CD4-positive, alpha-beta T cell (primary cell): ENCODE results near the gene WIZ. TPM values are rescaled to one million over a fixed set of nuclear protein-coding genes. Genes with fewer than 3 reads are reported as not detected.

ENCODE experiments used
- ATAC-seq: fragments of 200-7000 bp; cut with Tn5 transposase; one replicate; pipeline ENCODE4 v1.10.0; 2022; ENCODE audit warnings: mild to moderate bottlenecking; ENCODE audit not compliant: poor library complexity
- CTCF ChIA-PET: fragments of 350-600 bp; sonication (Branson Sonifier 250); formaldehyde crosslinking; loops from one replicate; lab custom pipeline; 2021; ENCODE audit warnings: antibody characterized with exemption, inconsistent platforms; lab: Charles Lee
- POLR2A ChIA-PET: fragments of 350-600 bp; sonication (Branson Sonifier 250); formaldehyde crosslinking; loops from one replicate; lab custom pipeline; 2021; ENCODE audit warnings: antibody characterized with exemption, inconsistent platforms; lab: Charles Lee
- DNase-seq, 14 experiments: peaks; one replicate each; pipeline ENCODE4 v3.0.0-alpha.2; 2013 to 2020; ENCODE audit warnings: mixed read lengths in 2 of 14
- H3K27ac ChIP-seq, 2 donors: one replicate each; pipeline versions ENCODE4 v1.5.1 to v1.7.0; 2013; ENCODE audit warnings: low read length in 2 of 2, low read depth in 1 of 2, mild to moderate bottlenecking in 1 of 2
- H3K27me3 ChIP-seq, 2 experiments: 1 replicate in 1 of 2; 2 replicates in 1 of 2; pipeline versions ENCODE4 v1.6.1 to v1.7.0; 2013; ENCODE audit warnings: low read length in 2 of 2, control low read depth in 1 of 2, mild to moderate bottlenecking in 1 of 2, moderate library complexity in 1 of 2; ENCODE audit not compliant: insufficient read depth in 2 of 2, control insufficient read depth in 1 of 2
- H3K36me3 ChIP-seq: one replicate; pipeline ENCODE4 v1.6.1; 2013; ENCODE audit warnings: low read length, control low read depth; ENCODE audit not compliant: insufficient read depth
- H3K4me1 ChIP-seq: one replicate; pipeline ENCODE4 v1.6.1; 2013; ENCODE audit warnings: low read length, control low read depth; ENCODE audit not compliant: insufficient read depth
- H3K4me3 ChIP-seq: one replicate; pipeline ENCODE4 v1.5.1; 2013; ENCODE audit warnings: mild to moderate bottlenecking, low read length, moderate library complexity
- H3K9me3 ChIP-seq, 2 experiments: 1 replicate in 1 of 2; 2 replicates in 1 of 2; pipeline versions ENCODE4 v1.6.1 to v1.7.0; 2013; ENCODE audit warnings: low read length in 2 of 2, mild to moderate bottlenecking in 2 of 2, control low read depth in 1 of 2, moderate library complexity in 1 of 2; ENCODE audit not compliant: control insufficient read depth in 1 of 2, insufficient read depth in 1 of 2
- H3K27ac Mint-ChIP-seq: one replicate; pipeline ENCODE4 v1.8.0; 2020; ENCODE audit warnings: mixed read lengths
- H3K27me3 Mint-ChIP-seq: one replicate; pipeline ENCODE4 v1.8.0; 2021; ENCODE audit warnings: mixed read lengths
- H3K36me3 Mint-ChIP-seq: one replicate; pipeline ENCODE4 v1.8.0; 2021; ENCODE audit warnings: low read depth, mixed read lengths
- H3K4me1 Mint-ChIP-seq: one replicate; pipeline ENCODE4 v1.8.0; 2021; ENCODE audit warnings: low read depth, mixed read lengths
- H3K4me3 Mint-ChIP-seq: one replicate; pipeline ENCODE4 v1.8.0; 2020; ENCODE audit warnings: mild to moderate bottlenecking, mixed read lengths
- H3K9me3 Mint-ChIP-seq: one replicate; pipeline ENCODE4 v1.8.0; 2020; ENCODE audit warnings: mixed read lengths
- CTCF ChIP-seq: fragments of 200-600 bp; IDR thresholded peaks from one replicate; pipeline ENCODE4 v1.8.0; 2022; ENCODE audit warnings: antibody characterized with exemption, mild to moderate bottlenecking
- intact Hi-C, 2 experiments: fragments of 100-400 bp; cut with DNase I in 1 of 2; cut with micrococcal nuclease in 1 of 2; formaldehyde crosslinking; loops; one replicate each; pipeline versions ENCODE4 v1.15.1 to v1.9.0; 2023 to 2025; cut with DNase I, micrococcal nuclease
- total RNA-seq, 174 experiments: library from RNA in 2 of 174; stranded (reverse) in 2 of 174; gene quantifications; one replicate each; pipeline ENCODE4 v1.2.3 and lab custom pipeline; 2021 to 2026

Gene WIZ
- total RNA-seq, 2 experiments from 2014 or later: 12.9 to 14.3 TPM

GRCh38 chr19:15426485-15427349, 23.0 kb downstream of the WIZ start:
- Mint-ChIP-seq H3K36me3 (peaks cover 53% of the 10 kb centered on the region), H3K9me3 (no peaks in the 10 kb centered on the region), H3K27me3 (no peaks in the 10 kb centered on the region), H3K4me3 (no peak overlapping the region), H3K27ac (no peak overlapping the region), H3K4me1 (peaks cover 18% of the 10 kb centered on the region)
- H3K36me3 ChIP-seq: peaks cover 68% of the 10 kb centered on the region
- DNase-seq (no peak), ATAC-seq (no peak)
- no peaks in the 10 kb centered on the region for H3K27me3 ChIP-seq
- peaks cover 30% of the 10 kb centered on the region for H3K4me1 ChIP-seq
- POLR2A ChIA-PET: no interaction called here
- CTCF ChIA-PET: no interaction called here
- H3K27ac ChIP-seq: no peak overlapping the region
- TF ChIP-seq CTCF: no peak
- intact Hi-C loops: no loop called here
- H3K9me3 ChIP-seq: peaks cover 0 to 17% of the 10 kb centered on the region in 2 experiments
- H3K4me3 ChIP-seq: no peak overlapping the region

GRCh38 chr19:15425321-15425950, 24.3 kb downstream of the WIZ start:
- no peak overlapping the region for H3K27ac ChIP-seq
- DNase-seq (no peak), ATAC-seq (no peak)
- H3K4me3 ChIP-seq: no peak overlapping the region
- H3K4me1 ChIP-seq: peaks cover 17% of the 10 kb centered on the region
- H3K36me3 ChIP-seq: peaks cover 63% of the 10 kb centered on the region
- Mint-ChIP-seq H3K4me3 (no peak overlapping the region), H3K4me1 (peaks cover 6% of the 10 kb centered on the region), H3K27me3 (no peaks in the 10 kb centered on the region), H3K27ac (no peak overlapping the region), H3K36me3 (peaks cover 45% of the 10 kb centered on the region), H3K9me3 (no peaks in the 10 kb centered on the region)
- peaks cover 0 to 17% of the 10 kb centered on the region in 2 experiments for H3K9me3 ChIP-seq
- TF ChIP-seq CTCF: no peak
- ChIA-PET POLR2A (no interaction called here), CTCF (no interaction called here)
- H3K27me3 ChIP-seq: no peaks in the 10 kb centered on the region
- intact Hi-C loops: no loop called here

GRCh38 chr19:15424692-15425272, 25.0 kb downstream of the WIZ start:
- Histone ChIP-seq H3K4me3 (no peak overlapping the region), H3K4me1 (peaks cover 11% of the 10 kb centered on the region), H3K36me3 (peaks cover 62% of the 10 kb centered on the region), H3K27me3 (no peaks in the 10 kb centered on the region), H3K27ac (no peak overlapping the region), H3K9me3 (peaks cover 0 to 17% of the 10 kb centered on the region in 2 experiments)
- no peak for TF ChIP-seq CTCF
- no peaks in the 10 kb centered on the region for H3K9me3 Mint-ChIP-seq
- DNase-seq (no peak), ATAC-seq (no peak)
- no peaks in the 10 kb centered on the region for H3K27me3 Mint-ChIP-seq
- no peak overlapping the region for H3K4me3 Mint-ChIP-seq
- intact Hi-C loops: no loop called here
- peaks cover 7% of the 10 kb centered on the region for H3K4me1 Mint-ChIP-seq
- peaks cover 43% of the 10 kb centered on the region for H3K36me3 Mint-ChIP-seq
- no peak overlapping the region for H3K27ac Mint-ChIP-seq
- ChIA-PET POLR2A (no interaction called here), CTCF (no interaction called here)
